ENCODE results near the gene DNMT1.

DNA sequence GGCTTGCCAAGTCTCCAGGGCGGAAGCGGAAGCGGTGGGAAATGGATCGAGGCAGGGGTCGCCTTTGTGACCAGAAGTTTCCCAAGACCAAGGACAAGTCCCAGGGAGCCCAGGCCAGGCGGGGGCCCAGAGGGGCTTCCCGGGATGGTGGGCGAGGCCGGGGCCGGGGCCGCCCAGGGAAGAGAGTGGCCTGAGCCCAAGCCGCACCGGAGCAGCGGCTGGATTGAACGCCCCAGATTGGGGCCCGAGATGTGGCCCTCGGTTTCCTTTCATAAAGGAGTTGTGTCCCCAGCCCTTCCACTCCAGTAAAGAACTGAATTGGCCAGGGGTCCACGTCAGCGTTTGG is 83.8 kb downstream of the DNMT1 start:
- TF ChIP-seq ZBTB7A (IDR thresholded peaks at IDR 0.05; ENCODE audit: low read depth) (no peak), EP300 (IDR thresholded peaks at IDR 0.05; ENCODE audit: borderline replicate concordance) (no peak), USF1 (IDR thresholded peaks at IDR 0.05) (no peak)
- TF ChIP-seq, protein P1, sequence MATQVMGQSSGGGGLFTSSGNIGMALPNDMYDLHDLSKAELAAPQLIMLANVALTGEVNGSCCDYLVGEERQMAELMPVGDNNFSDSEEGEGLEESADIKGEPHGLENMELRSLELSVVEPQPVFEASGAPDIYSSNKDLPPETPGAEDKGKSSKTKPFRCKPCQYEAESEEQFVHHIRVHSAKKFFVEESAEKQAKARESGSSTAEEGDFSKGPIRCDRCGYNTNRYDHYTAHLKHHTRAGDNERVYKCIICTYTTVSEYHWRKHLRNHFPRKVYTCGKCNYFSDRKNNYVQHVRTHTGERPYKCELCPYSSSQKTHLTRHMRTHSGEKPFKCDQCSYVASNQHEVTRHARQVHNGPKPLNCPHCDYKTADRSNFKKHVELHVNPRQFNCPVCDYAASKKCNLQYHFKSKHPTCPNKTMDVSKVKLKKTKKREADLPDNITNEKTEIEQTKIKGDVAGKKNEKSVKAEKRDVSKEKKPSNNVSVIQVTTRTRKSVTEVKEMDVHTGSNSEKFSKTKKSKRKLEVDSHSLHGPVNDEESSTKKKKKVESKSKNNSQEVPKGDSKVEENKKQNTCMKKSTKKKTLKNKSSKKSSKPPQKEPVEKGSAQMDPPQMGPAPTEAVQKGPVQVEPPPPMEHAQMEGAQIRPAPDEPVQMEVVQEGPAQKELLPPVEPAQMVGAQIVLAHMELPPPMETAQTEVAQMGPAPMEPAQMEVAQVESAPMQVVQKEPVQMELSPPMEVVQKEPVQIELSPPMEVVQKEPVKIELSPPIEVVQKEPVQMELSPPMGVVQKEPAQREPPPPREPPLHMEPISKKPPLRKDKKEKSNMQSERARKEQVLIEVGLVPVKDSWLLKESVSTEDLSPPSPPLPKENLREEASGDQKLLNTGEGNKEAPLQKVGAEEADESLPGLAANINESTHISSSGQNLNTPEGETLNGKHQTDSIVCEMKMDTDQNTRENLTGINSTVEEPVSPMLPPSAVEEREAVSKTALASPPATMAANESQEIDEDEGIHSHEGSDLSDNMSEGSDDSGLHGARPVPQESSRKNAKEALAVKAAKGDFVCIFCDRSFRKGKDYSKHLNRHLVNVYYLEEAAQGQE (IDR thresholded peaks at IDR 0.05; ENCODE audit: low read depth), result no peak

All from Ishikawa (cell line).